GM12891 (cell line): ENCODE data around the gene RBP3.

Experiments
- PAX5 ChIP-seq: IDR thresholded peaks from 2 replicates; pipeline ENCODE4 v1.6.1; 2011; ENCODE audit warnings: low read length, moderate library complexity, mild to moderate bottlenecking; ENCODE audit not compliant: insufficient read depth, severe bottlenecking
- POLR2A ChIP-seq: IDR thresholded peaks from 2 replicates; pipeline ENCODE4 v1.6.1; 2011; ENCODE audit warnings: low read depth, low read length, control low read depth
- POLR2AphosphoS5 ChIP-seq: IDR thresholded peaks from 2 replicates; pipeline ENCODE4 v1.6.1; 2011; ENCODE audit warnings: low read depth, low read length, control low read depth
- POU2F2 ChIP-seq: IDR thresholded peaks from 2 replicates; pipeline ENCODE4 v1.6.1; 2011; ENCODE audit warnings: low read depth, mild to moderate bottlenecking, control low read depth, low read length, moderate library complexity
- SPI1 ChIP-seq: IDR thresholded peaks from 2 replicates; pipeline ENCODE4 v1.6.1; 2011; ENCODE audit warnings: low read depth, low read length, control low read depth
- TAF1 ChIP-seq: IDR thresholded peaks from 2 replicates; pipeline ENCODE4 v1.6.1; 2011; ENCODE audit warnings: low read depth, low read length, control low read depth

GRCh38 chr10:47340608-47341170 is 7.5 kb upstream of the RBP3 start:
- no peak for TF ChIP-seq POLR2A
- no peak for TF ChIP-seq POU2F2
- no peak for TF ChIP-seq TAF1
- TF ChIP-seq SPI1: no peak
- no peak for TF ChIP-seq POLR2AphosphoS5
- TF ChIP-seq PAX5: no peak
